GM12892 (cell line): Measurements from ENCODE around the gene RPL28.

Experiments used
- POLR2A ChIP-seq: IDR thresholded peaks from 2 replicates; pipeline ENCODE4 v1.6.1; 2011; ENCODE audit warnings: low read depth, low read length, control low read depth
- POLR2AphosphoS5 ChIP-seq: IDR thresholded peaks from 2 replicates; pipeline ENCODE4 v1.6.1; 2011; ENCODE audit warnings: low read depth, low read length, control low read depth
- TAF1 ChIP-seq: IDR thresholded peaks from 2 replicates; pipeline ENCODE4 v1.6.1; 2011; ENCODE audit warnings: low read depth, mild to moderate bottlenecking, control low read depth, low read length, borderline replicate concordance

DNA sequence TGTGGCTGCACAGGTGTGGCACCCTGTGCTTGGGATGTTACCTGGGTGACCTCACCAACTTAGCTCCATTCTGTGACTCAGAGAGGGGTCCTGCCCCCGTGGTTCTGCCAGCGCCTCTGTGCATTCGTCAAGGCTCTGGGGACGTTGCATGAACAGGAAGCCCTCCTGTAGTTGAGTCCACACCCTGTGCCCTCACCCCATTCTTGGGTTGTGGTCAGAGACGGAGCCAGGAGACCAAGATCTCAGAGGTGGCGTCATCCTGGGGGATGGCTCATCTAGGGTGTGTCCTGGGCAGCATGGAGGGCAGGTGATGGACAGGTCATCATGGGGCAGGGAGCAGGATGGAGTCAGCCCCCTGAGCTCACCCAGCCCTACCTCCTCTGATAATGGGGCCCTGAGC, 33.7 kb upstream of the RPL28 start:
- no peak for TF ChIP-seq POLR2A
- TF ChIP-seq POLR2AphosphoS5 = no peak
- TF ChIP-seq TAF1 = no peak
